NCI-H345 treated with DMSO at 0.1 percent for 48 hours (cell line): ENCODE results near the gene PKD2.
"Not testable (repeated sequence)": the region's sequence is repeated elsewhere in the genome, so short reads cannot be mapped to it uniquely, and the experiment has no call there.

Source experiments
- DNase-seq: peaks from one replicate; lab custom pipeline; 2025; ENCODE audit not compliant: unreplicated experiment; lab: John Stamatoyannopoulos, UW

PKD2 gene

DNA sequence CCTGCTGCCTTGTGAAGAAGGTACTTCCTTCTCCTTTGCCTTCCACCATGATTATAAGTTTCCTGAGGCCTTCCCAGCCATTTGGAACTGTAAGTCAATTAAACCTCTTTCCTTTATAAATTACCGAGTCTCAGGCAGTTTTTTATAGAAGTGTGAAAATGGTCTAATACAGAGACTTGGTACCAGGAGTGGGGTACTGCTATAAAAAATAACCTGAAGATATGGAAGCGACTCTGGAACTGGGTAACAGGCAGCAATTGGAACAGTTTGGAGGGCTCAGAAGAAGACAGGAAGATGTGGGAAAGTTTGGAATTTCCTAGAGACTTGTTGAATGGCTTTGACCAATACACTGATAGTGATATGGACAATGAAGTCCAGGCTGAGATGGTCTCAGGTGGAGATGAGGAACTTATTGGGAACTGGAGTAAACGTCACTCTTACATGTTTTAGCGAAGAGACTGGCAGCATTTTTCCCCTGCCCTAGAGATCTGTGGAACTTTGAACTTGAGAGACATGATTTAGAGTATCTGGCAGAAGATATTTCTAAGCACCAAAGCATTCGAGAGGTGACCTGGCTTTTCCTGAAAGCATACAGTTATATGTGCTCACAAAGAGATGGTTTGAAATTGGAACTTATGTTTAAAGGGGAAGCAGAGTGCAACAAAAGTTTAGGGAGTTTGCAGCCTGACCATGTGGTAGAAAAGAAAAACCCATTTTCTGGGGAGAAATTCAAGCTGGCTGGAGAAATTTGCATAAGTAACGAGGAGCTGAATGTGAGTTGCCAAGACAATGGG is 18.6 kb downstream of the PKD2 start:
- DNase-seq = not testable (repeated sequence)

DNA sequence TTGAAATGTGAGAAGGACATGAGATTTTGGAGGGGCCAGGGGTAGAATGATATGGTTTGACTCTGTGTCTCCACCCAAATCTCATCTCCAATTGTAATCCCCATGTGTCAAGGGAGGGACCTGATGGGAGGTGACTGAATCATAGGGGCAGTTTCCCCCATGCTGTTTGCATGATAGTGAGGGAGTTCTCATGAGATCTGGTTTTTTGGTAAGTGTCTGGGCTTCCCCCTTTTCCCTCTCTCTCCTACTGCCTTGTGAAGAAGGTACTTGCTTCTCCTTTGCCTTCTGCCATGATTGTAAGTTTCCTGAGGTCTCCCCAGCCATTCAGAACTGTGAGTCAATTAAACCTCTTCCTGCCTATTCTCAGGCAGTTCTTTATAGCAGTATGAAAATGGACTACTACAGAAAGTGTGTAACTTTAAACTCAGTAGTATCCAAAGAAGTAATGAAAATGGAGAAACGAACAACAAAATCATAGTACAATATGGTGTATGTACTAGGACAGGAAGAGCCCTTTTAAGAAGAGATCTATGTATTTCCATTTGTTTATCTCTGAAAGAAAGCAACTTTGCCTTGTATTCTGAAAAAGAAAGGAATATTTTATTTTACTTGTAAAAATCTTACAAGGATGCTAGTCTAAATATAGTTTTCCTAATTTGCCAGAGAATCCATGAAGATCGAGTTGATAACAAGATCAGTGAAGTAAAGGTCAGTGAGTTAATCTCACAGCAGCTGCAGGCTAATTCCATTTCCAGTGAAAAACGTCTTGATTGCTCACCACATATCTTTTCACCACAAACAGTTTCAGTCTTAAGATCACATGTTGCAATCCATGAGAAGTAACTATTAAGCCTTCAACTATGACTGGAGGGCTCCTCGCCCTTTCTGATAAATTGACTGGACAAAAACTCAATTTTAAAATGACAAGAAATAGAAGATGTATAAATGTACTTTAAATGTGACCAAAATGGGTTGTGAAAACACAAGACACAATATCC is 20.5 kb downstream of the PKD2 start:
- DNase-seq = no peak

DNA sequence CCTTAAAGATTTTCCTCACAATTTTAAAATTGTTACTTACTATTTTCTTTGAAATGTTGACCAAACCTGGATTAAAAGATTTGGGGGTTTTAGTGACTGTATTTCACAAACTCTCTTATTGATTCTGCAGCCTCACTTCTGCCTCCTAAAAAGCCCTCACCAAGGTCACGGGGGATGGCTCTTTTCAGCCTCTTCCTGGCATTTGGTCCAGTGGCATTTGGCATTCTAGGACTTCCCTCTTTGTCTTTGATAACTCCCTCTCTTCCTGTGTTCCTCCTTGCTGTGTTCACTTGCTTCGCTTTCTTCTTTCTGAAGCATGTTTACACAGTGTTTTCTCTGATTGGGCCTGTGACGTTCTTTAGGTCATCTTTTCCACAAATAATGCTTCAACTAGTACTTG is 21.5 kb downstream of the PKD2 start:
- no peak for DNase-seq

DNA sequence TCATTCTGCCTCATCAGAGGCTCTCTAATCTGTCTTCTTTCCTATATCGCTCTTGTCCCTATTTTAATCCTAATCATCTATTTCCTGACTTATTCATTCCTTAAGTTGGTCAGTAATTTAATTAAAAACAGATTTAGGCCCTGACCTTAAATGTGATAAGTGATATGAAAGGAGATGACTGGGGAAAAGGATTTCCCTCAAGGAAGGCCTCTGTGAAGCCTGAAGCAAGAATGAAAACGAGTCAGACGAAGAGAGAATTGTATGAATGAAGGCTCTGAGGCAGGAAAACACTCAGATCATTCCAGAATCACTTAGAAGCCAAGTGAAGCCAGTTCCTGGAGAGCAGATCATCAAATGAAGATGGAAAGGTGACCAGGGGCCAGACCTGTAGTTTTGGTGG is 22.1 kb downstream of the PKD2 start:
- no peak for DNase-seq

DNA sequence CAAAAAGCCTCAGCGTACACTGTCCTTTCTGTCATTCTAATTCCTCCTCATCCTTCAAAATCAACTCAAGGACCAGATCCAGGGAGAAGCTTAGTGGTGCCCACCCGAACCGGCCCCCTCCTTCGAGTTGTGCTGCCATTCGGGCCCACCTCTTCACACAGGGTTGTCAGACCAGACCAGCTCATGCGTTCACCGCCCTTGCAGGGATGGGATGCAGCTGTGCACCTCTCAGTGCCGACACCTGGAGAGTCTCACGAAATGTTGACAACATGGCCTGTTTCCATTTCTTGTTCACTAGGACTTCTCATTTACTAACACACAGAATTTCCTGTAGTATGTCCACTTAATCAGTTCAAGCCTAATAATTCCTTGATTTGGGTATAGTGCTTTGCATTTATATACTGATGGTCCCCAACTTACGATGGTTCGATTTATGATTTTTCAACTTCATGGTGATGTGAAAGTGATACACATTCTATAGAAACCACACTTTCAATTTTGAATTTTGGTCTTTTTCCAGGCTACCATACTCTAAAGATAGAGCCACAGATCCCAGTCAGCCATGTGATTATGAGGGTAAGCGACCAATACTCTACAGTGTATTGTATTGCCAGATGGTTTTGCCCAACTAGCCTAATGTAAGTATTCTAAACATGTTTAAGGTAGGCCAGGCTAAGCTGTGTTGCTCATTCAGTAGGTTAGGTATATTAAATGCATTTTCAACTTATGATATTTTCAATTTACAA is 23.3 kb downstream of the PKD2 start:
- DNase-seq = no peak

DNA sequence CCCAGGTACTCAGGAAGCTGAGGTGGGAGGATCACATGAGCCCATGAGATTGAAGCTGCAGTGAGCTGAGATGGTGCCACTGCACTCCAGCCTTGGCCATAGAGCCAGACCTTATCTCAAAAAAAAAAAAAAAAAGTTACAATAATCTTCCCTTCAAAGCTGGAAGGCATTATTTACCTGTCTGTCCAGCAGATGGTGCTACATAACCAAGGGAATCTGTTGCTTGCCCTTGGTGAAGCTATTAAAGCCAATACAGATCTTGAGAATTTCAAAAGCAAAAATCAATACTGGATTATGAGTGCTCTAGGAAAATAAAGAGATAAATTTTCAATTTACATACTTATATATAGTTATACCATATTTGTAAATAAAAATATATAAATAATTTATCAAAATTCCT is 25.9 kb downstream of the PKD2 start:
- DNase-seq = no peak

DNA sequence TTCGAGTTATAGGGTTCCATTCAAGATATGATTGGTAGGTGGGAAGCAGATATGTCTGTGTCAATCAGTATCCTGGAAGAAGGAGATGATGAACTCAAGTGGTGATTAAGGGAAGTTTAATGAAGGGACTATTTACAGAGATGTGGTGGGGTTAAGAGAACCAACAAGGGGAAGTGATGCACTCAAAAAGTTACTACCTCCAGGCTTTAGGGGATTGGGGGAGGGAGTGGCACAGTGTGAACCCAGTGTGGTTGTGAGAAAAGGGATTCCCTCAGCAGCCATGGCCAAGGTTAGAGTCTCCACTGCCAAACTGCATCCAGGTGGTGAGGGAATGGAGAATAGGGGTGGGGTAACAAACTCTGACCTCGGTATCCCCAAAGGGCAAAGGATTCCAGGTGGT is 27.9 kb downstream of the PKD2 start:
- no peak for DNase-seq

DNA sequence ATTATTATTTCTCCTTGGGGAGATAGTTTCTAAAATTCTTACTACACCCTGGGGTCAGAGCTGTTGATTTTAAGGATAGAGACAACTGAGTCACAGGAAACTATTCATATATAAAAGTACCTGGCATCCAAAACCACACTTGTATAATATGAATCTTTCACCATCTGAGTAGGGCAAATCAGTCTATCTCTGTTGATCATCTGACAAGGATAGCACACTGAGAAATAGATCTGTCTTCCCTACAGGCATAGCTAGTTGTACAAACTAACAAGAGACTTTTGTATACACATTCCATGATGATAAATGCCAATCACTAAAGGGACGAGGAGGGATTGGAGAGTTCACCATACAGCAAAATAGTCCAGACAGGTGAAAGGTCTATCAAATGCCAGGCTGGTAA is 30.0 kb downstream of the PKD2 start:
- no peak for DNase-seq

DNA sequence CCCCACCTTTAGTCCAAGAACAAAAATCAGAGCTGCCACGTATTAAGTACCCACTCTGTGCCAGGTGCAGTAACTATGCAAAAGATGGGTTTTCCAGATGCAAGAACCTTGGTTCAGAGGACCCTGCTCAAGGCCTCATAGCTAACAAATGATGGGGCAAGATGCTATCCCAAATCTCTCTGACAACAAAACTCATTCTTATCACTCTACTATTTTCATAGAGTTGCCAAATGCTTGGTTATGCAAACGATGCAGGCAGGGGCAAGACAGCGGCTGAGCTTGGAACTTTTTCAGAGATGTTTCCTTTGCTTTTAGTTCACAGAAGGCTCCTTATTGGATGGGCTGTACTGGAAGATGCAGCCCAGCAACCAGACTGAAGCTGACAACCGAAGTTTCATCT is 30.5 kb downstream of the PKD2 start:
- DNase-seq = no peak

DNA sequence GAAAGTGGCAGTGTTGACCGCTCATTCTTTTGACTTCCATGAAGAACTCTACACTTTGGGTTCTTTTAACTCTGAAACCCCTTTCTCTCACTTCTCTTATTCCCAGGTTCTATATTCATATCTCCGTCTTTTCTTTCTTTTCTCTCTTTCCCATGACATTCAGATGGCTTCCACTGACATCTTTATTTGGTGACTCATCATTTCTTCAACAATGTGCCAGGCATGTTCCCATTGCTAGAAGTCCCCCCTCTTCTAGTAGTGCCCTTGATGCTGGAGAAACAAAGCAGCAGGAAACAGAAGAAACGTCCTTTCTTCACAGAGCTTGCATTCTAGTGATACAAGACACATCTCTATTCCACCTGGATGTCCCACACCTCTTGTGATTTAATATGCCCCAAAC is 33.3 kb downstream of the PKD2 start:
- DNase-seq = no peak

DNA sequence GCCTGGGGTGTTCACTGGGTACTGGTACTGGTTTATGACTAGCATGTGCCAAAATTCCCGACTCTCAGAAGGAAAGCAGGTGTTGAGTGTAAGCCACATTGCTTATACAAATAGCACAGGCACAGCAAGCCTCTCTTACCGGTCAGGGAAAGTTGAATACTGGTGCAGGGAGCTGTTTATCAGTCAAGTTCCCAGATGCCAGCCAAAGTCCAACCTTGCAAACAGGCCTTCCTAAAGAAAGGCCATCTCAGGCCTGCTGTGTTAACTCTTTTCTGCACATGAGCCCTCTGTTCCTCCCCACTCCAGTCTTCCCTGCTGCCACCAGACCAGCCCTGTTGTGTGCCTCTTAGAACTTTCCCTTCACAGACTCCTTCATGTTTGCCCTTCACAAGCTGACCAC is 34.2 kb downstream of the PKD2 start:
- no peak for DNase-seq

DNA sequence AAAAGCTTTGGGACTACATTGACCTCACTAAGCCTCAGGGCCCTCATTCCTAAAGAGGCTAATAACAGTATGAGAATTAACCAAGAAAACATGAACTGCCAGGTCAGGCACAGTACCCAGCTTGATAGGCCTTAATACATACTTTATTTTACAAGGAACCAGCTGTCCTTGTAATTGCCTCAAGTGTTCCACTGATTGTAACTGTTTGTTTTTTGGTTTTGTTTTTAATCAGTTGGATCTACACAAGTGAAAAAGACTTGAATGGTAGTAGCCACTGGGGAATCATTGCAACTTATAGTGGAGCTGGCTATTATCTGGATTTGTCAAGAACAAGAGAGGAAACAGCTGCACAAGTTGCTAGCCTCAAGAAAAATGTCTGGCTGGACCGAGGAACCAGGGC is 35.6 kb downstream of the PKD2 start:
- DNase-seq = no peak

DNA sequence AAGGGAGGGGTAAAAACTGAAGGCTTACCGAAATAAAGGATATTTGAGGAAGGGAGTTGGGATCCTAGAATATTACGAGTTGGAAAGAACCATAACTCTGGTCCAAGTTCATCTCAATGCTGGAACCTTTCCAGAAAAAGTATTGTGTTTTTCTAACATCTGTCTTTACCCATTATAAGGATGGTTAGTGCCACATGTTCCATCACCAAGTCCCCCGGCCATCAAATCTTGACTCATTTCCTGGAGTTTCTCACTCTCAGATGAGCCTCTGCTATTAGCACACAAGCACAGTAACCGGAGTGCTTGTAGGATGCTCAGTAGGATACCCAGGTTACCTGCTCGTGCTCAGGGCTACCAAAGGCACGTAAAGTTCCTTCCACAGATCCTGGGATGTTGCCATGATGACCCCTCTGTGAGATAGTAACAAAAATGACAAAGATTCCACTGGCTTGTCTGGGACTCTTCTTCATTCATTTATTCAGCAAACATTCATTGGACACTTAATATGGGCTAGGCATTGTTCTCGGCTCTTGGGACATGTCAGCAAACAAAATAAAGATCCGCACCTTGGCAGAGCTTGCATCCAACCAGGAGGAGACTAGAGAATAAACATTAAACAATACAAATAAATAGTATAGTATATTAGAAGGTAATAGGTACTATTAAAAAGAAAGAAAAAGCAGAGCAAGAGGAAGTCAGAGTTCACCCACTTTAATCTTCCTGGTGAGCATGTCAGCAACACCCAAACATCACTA is 36.3 kb downstream of the PKD2 start:
- DNase-seq = no peak

DNA sequence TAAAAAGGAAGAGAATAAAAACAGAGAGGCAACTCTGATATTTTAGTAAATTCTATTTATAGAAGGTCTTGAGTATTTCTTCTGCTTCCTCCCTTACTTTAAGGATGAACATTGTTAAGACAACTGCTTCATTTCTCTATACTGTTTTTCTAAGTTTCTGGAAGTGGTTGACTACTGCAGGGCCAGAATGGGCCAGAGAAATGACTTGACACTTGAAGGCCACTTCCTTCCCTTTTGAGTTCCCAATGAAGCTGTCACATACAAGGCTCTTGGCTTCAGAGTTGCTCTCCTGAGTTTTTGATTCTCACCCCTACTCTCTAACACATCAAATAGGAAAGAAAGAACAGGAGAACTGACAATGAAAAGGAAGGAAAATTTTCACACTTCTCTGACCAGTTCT is 37.6 kb downstream of the PKD2 start:
- DNase-seq = no peak

DNA sequence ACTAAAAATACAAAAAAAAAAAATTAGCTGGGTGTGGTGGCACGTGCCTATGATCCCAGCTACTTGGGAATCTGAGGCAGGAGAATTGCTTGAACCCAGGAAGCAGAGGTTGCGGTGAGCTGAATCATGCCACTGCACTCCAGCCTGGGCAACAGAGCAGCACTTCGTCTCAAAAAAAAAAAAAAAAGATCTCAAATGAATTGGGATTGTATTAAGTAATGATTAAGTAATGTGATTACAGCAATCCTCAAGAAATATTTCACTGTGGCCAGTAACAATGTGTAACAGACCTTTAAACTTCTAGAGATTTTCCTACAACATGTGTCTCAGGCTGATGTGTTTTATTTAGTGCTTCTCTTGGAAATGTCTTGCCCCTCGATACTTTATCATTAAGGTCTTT is 46.8 kb downstream of the PKD2 start:
- DNase-seq = no peak

DNA sequence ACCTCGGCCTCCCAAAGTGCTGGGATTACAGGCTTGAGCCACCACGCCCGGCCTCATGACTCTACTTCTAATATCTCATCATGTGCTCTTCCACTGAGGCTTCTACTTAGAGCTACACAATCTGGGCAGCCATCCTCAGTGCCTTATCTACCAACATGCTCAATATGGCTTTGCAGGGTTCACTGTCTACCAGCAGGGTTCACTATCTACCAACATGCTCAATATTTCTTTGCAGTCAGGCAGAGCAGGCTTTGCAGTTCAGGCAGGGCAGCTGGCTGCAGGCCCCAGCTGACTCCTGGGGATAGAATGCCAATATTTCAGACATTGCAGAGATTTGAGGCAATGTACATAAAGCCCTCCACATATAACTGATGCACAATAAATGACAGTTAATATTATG is 47.5 kb downstream of the PKD2 start:
- no peak for DNase-seq

DNA sequence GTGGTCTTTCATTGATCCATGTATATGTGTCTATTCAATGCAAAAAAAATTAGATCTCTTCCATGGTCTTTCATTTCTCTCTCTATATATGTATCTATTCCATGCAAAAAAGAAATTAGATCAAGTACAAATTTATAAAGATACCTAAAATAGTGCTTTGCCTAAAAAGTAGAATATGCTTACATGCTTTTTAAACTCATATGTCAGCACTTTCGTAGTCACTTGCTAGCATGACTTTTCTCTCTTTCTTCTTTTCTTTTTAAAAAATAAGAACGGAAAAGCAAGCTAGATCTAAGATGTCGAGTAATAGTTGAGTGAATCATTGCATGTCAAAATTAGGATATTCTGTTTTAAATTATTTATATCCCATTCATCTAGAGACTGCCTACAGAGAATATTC is 50.9 kb downstream of the PKD2 start:
- no peak for DNase-seq

DNA sequence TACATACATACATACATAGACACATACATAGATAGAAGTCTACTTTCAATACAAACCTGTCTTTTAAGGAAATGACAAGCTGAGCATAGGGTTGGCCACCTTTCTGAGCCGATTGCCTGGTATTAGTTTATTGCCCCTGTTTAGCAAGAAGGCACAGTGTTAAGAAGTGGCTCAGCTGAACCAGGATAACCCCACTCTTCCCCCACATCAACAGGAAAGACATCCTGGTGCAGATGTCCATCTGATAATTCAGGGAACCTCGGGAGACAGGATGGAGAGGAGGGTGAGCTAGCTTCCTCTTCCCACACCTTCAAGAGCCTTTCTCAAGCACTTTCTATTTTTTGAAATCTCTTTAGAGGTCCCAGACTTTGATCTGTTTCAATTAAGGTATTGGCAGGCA is 52.3 kb downstream of the PKD2 start:
- no peak for DNase-seq

DNA sequence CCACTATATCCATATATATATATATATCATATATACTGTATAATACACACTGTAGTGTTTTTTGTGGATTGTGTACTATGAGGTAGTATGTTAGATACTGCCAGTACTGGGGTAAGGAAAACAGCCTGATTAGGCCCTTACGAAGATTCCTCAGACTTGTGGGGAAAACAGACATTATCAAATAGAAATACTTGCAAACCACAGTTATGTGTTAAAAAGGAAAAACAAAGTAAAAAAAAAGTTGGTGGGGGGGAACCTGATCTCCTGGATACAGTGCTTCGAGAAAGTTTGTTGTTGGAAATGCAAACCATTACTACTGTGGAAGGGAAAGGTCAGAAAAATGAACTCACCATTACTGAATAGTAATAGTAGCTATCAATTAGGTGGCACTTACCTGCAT is 53.0 kb downstream of the PKD2 start:
- no peak for DNase-seq

DNA sequence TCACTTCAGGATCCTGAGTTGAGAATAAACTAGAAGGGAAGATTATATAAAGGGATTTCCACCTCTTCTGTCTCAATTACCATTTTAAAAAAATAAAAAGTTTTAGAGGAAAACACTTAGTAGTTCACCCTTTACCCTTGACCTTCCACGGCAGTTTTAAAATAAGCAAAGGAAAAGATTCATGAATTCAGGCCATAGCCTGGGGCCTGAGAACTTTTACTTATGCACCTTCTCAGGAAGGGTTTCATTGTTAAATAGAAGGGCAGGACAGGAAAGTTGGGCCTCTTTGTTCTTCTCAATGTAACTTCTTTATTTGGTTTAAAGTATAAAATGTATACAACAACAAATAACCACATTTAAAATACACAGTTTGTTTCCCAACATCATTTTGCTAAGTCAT is 54.9 kb downstream of the PKD2 start:
- no peak for DNase-seq

DNA sequence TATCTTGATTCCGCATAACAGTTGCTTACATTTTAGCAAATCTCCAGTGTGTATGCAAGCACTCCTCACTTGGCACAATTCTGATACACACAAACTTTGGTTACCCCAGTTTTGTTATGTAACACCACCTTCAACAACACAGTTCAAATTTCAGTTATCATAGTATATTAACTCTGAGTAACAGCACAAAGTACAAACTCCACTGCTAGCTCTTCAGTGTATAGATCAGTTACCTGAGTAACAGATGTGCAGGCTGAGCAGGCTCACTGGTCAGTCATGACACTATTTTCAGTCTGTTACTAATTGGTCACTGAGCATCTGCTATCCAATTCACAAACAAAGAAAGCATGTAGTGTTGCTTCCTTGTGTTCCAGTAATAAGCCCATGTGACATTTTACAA is 55.4 kb downstream of the PKD2 start:
- no peak for DNase-seq
